Stimulated activated CD4-positive, alpha-beta T cell treated with anti-CD3 and anti-CD28 coated beads, Interleukin-12 subunit alpha, Interleukin-12 subunit beta, amount 100 ng/mL, for 24 hours (primary cell): ENCODE data around the gene TMEM37.

Source experiments
- DNase-seq, 2 experiments: peaks; one replicate each; pipeline ENCODE4 v3.0.0-alpha.2; 2020; ENCODE audit warnings: low read depth in 2 of 2

TMEM37 gene

GRCh38 chr2:119433636-119434327 lies 2.1 kb downstream of the TMEM37 start:
- no peak for DNase-seq

GRCh38 chr2:119434664-119435063 lies 3.0 kb downstream of the TMEM37 start:
- DNase-seq = no peak

- DNase-seq = no peak
These were observed 3.7 kb downstream of the TMEM37 start for GRCh38 chr2:119435081-119435952.

GRCh38 chr2:119435953-119436297 lies 4.3 kb downstream of the TMEM37 start:
- no peak for DNase-seq

GRCh38 chr2:119436993-119437772 lies 5.5 kb downstream of the TMEM37 start:
- no peak for DNase-seq

- no peak for DNase-seq
These were observed 6.5 kb downstream of the TMEM37 start for GRCh38 chr2:119438128-119438656.

GRCh38 chr2:119438726-119439284 lies 7.2 kb downstream of the TMEM37 start:
- DNase-seq = no peak

- no peak for DNase-seq
These were observed 8.2 kb downstream of the TMEM37 start for GRCh38 chr2:119439574-119440500.

- no peak for DNase-seq
These were observed 8.8 kb downstream of the TMEM37 start for GRCh38 chr2:119440501-119440870.

- DNase-seq = no peak
These were observed 9.2 kb downstream of the TMEM37 start for GRCh38 chr2:119440873-119441272.

GRCh38 chr2:119441376-119442225 lies 9.9 kb downstream of the TMEM37 start:
- no peak for DNase-seq

- DNase-seq = no peak
These were observed 10.6 kb downstream of the TMEM37 start for GRCh38 chr2:119442226-119442619.

- no peak for DNase-seq
These were observed 11.2 kb downstream of the TMEM37 start for GRCh38 chr2:119442850-119443249.

- no peak for DNase-seq
These were observed 14.4 kb downstream of the TMEM37 start for GRCh38 chr2:119446037-119446436.

- DNase-seq = no peak
These were observed 16.9 kb downstream of the TMEM37 start for GRCh38 chr2:119448427-119449141.

GRCh38 chr2:119449521-119449920 lies 17.9 kb downstream of the TMEM37 start:
- DNase-seq = no peak

- DNase-seq = no peak
These were observed 19.8 kb downstream of the TMEM37 start for GRCh38 chr2:119451336-119452050.

GRCh38 chr2:119453972-119454593 lies 22.4 kb downstream of the TMEM37 start:
- no peak for DNase-seq
